H9 (cell line): ENCODE data around the gene SPR. TPM values are rescaled to one million over a fixed set of nuclear protein-coding genes. Genes with fewer than 3 reads are reported as not detected.

Experiments used
- DNase-seq: peaks from one replicate; pipeline ENCODE4 v3.0.0-alpha.2; 2017
- H2AFZ ChIP-seq: one replicate; pipeline ENCODE4 v1.6.1; 2013; ENCODE audit warnings: mild to moderate bottlenecking, low read length, control low read depth, moderate library complexity
- H2AK5ac ChIP-seq: 2 replicates; pipeline ENCODE4 v1.6.1; 2013; ENCODE audit warnings: low read length, control low read depth, mixed read lengths; ENCODE audit not compliant: insufficient read length
- H2BK120ac ChIP-seq: one replicate; pipeline ENCODE4 v1.6.1; 2013; ENCODE audit warnings: low read depth, mild to moderate bottlenecking, low read length, control low read depth, inconsistent platforms; ENCODE audit not compliant: poor library complexity, severe bottlenecking
- H2BK12ac ChIP-seq: 2 replicates; pipeline ENCODE4 v1.6.1; 2013; ENCODE audit warnings: low read length, control low read depth, mixed read lengths, low read depth; ENCODE audit not compliant: insufficient read length
- H2BK15ac ChIP-seq: 2 replicates; pipeline ENCODE4 v1.6.1; 2013; ENCODE audit warnings: low read depth, low read length, control low read depth
- H2BK20ac ChIP-seq: one replicate; pipeline ENCODE4 v1.6.1; 2013; ENCODE audit warnings: low read depth, mild to moderate bottlenecking, low read length, control low read depth, inconsistent platforms; ENCODE audit not compliant: poor library complexity, severe bottlenecking
- H2BK5ac ChIP-seq: 2 replicates; pipeline ENCODE4 v1.6.1; 2013; ENCODE audit warnings: low read length, control low read depth, mixed read lengths; ENCODE audit not compliant: insufficient read length
- H3K14ac ChIP-seq: 2 replicates; pipeline ENCODE4 v1.6.1; 2013; ENCODE audit warnings: low read length, control low read depth; ENCODE audit not compliant: insufficient read depth
- H3K18ac ChIP-seq: 2 replicates; pipeline ENCODE4 v1.6.1; 2013; ENCODE audit warnings: low read depth, mild to moderate bottlenecking, mixed read lengths, low read length, control low read depth; ENCODE audit not compliant: insufficient read length
- H3K23ac ChIP-seq: 2 replicates; pipeline ENCODE4 v1.6.1; 2013; ENCODE audit warnings: low read length, control low read depth, mixed read lengths, low read depth; ENCODE audit not compliant: insufficient read length
- H3K23me2 ChIP-seq: 2 replicates; pipeline ENCODE4 v1.6.1; 2013; ENCODE audit warnings: low read depth, mild to moderate bottlenecking, mixed read lengths, low read length, control low read depth; ENCODE audit not compliant: insufficient read length, poor library complexity, severe bottlenecking
- H3K27ac ChIP-seq: 2 replicates; pipeline ENCODE4 v1.5.1; 2013; ENCODE audit warnings: low read length, control low read depth, mixed read lengths, low read depth; ENCODE audit not compliant: insufficient read length
- H3K27me3 ChIP-seq: 2 replicates; pipeline ENCODE4 v1.6.1; 2013; ENCODE audit warnings: low read length, control low read depth, inconsistent platforms; ENCODE audit not compliant: insufficient read depth
- H3K4ac ChIP-seq: 2 replicates; pipeline ENCODE4 v1.6.1; 2013; ENCODE audit warnings: low read depth, mild to moderate bottlenecking, control low read depth, inconsistent platforms, low read length, moderate library complexity
- H3K4me1 ChIP-seq: 2 replicates; pipeline ENCODE4 v1.6.1; 2013; ENCODE audit warnings: low read length, control low read depth, inconsistent platforms; ENCODE audit not compliant: insufficient read depth
- H3K4me2 ChIP-seq: 2 replicates; pipeline ENCODE4 v1.6.1; 2013; ENCODE audit warnings: low read length, control low read depth, mixed read lengths; ENCODE audit not compliant: insufficient read length, insufficient read depth
- H3K56ac ChIP-seq: 2 replicates; pipeline ENCODE4 v1.6.1; 2013; ENCODE audit warnings: low read depth, mild to moderate bottlenecking, mixed read lengths, low read length, control low read depth; ENCODE audit not compliant: insufficient read length
- H3K79me1 ChIP-seq: 2 replicates; pipeline ENCODE4 v1.6.1; 2013; ENCODE audit warnings: low read depth, mild to moderate bottlenecking, moderate library complexity, low read length, control low read depth, inconsistent platforms; ENCODE audit not compliant: insufficient read depth, poor library complexity, severe bottlenecking
- H3K79me2 ChIP-seq: 2 replicates; pipeline ENCODE4 v1.6.1; 2013; ENCODE audit warnings: low read length, control low read depth, inconsistent platforms; ENCODE audit not compliant: insufficient read depth
- H3K9ac ChIP-seq: 2 replicates; pipeline ENCODE4 v1.6.1; 2013; ENCODE audit warnings: low read length, control low read depth, mixed read lengths; ENCODE audit not compliant: insufficient read length; ENCODE audit errors: extremely low read depth
- H3K9me3 ChIP-seq: one replicate; pipeline ENCODE4 v1.6.1; 2013; ENCODE audit warnings: low read depth, low read length, inconsistent platforms; ENCODE audit not compliant: control insufficient read depth
- H3T11ph ChIP-seq: one replicate; pipeline ENCODE4 v1.6.1; 2013; ENCODE audit warnings: mild to moderate bottlenecking, low read length, control low read depth, inconsistent platforms
- H4K20me1 ChIP-seq: one replicate; pipeline ENCODE4 v1.6.1; 2013; ENCODE audit not compliant: control insufficient read depth, insufficient read length, insufficient read depth
- H4K5ac ChIP-seq: 2 replicates; pipeline ENCODE4 v1.6.1; 2013; ENCODE audit warnings: low read depth, mild to moderate bottlenecking, mixed read lengths, low read length, control low read depth; ENCODE audit not compliant: insufficient read length
- H4K8ac ChIP-seq: replicated peaks from 2 replicates; pipeline ENCODE4 v1.6.1; 2013; ENCODE audit warnings: low read length, control low read depth, mixed read lengths, low read depth; ENCODE audit not compliant: insufficient read length
- H4K91ac ChIP-seq: 2 replicates; pipeline ENCODE4 v1.6.1; 2013; ENCODE audit warnings: low read depth, mild to moderate bottlenecking, moderate library complexity, mixed read lengths, low read length, control low read depth; ENCODE audit not compliant: insufficient read length
- H3K27ac Mint-ChIP-seq, 3 experiments: 2 replicates in 2 of 3; 3 replicates in 1 of 3; pipeline ENCODE4 v1.8.0; 2020 to 2021; ENCODE audit warnings: mixed read lengths in 3 of 3, mild to moderate bottlenecking in 1 of 3, moderate library complexity in 1 of 3
- H3K27me3 Mint-ChIP-seq: 2 replicates; pipeline ENCODE4 v1.8.0; 2021; ENCODE audit warnings: low read depth, mild to moderate bottlenecking, moderate library complexity, mixed read lengths
- H3K36me3 Mint-ChIP-seq, 3 experiments: 2 replicates in 2 of 3; 3 replicates in 1 of 3; pipeline ENCODE4 v1.8.0; 2020 to 2021; ENCODE audit warnings: low read depth in 3 of 3, mixed read lengths in 3 of 3; ENCODE audit not compliant: insufficient read depth in 1 of 3
- H3K4me1 Mint-ChIP-seq, 2 experiments: 2 replicates each; pipeline ENCODE4 v1.8.0; 2020; ENCODE audit warnings: mixed read lengths in 2 of 2
- H3K4me3 Mint-ChIP-seq, 2 experiments: 2 replicates in 1 of 2; 3 replicates in 1 of 2; pipeline ENCODE4 v1.8.0; 2020 to 2021; ENCODE audit warnings: mild to moderate bottlenecking in 2 of 2, mixed read lengths in 2 of 2, moderate library complexity in 1 of 2
- H3K9me3 Mint-ChIP-seq, 2 experiments: 2 replicates in 1 of 2; 3 replicates in 1 of 2; pipeline ENCODE4 v1.8.0; 2020; ENCODE audit warnings: mild to moderate bottlenecking in 2 of 2, mixed read lengths in 2 of 2, moderate library complexity in 1 of 2
- CTCF ChIP-seq: fragments of 200-600 bp; sonication (generic); conservative IDR thresholded peaks from 3 replicates; pipeline ENCODE4 v1.8.0; 2021; ENCODE audit warnings: antibody characterized with exemption, mild to moderate bottlenecking
- WGBS: extraction: QIAGEN DNeasy Blood & Tissue Kit; methylation state at CpG from one replicate; pipeline ENCODE4 v1.1.7; 2013; ENCODE audit warnings: missing lambda C conversion rate, low lambda C conversion rate, mixed read lengths; ENCODE audit not compliant: insufficient read length; ENCODE audit errors: extremely low coverage; 5-methylcytosine and 5-hydroxymethylcytosine counted together
- total RNA-seq: library from RNA; stranded (reverse); gene quantifications from 2 replicates; pipeline ENCODE4 v1.2.1, GENCODE V29; 2021

SPR gene
- total RNA-seq, 1 experiment from 2014 or later, result 7.3 TPM

DNA sequence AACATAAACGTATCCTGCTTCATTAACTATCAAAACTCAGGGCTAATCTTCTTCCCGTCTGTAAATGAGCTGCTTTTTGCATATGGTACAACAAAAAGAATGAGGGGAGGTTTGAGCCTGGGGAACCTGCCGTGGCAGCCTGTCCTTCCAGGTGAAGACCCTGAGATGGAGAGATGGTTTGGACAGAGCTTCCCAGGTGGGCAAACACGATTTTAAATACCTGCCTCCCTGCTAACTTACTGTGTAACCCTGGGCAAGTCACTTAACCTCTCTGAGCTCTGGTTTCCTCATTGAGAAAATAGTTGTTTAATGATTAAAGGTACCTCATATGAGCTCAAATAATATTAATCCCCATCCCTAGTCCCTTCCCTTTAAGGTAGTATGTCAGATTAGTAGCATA lies 39.2 kb downstream of the SPR start:
- H3K27me3 ChIP-seq, result peaks cover 74% of the 10 kb centered on the region
- peak; percentile 21 for DNase-seq

More for the DNA sequence above, 39.2 kb downstream of the SPR start:
- Histone ChIP-seq H3K79me1 (no peaks in the 10 kb centered on the region), H3T11ph (no peak overlapping the region), H4K5ac (no peak overlapping the region), H2BK12ac (no peak overlapping the region), H4K20me1 (no peaks in the 10 kb centered on the region), H3K56ac (no peak overlapping the region), H2BK15ac (no peak overlapping the region), H2BK5ac (no peak overlapping the region), H3K27ac (no peak overlapping the region), H3K79me2 (no peaks in the 10 kb centered on the region), H4K91ac (no peak overlapping the region), H3K9ac (no peak overlapping the region), H2BK20ac (no peak overlapping the region), H2BK120ac (no peak overlapping the region), H2AFZ (no peak overlapping the region), H3K4me2 (no peak overlapping the region), H3K4me1 (no peaks in the 10 kb centered on the region), H3K14ac (no peak overlapping the region), H3K23ac (no peak overlapping the region), H2AK5ac (no peak overlapping the region), H3K23me2 (peaks cover 9% of the 10 kb centered on the region), H3K4ac (no peak overlapping the region), H4K8ac (no peak overlapping the region), H3K9me3 (no peaks in the 10 kb centered on the region), H3K18ac (no peak overlapping the region)
- TF ChIP-seq CTCF, result no peak
- Mint-ChIP-seq H3K27ac (no peak overlapping the region), H3K9me3 (peaks cover 0 to 2% of the 10 kb centered on the region in 2 experiments; a peak in 2 of 5 replicates), H3K4me3 (peak overlapping the region in 1 of 2 experiments; percentile 34; a peak in 2 of 5 replicates), H3K4me1 (peaks cover 15 to 17% of the 10 kb centered on the region in 2 experiments), H3K36me3 (peaks cover 0 to 7% (median 5%) of the 10 kb centered on the region in 3 experiments; a peak in 3 of 7 replicates), H3K27me3 (no peaks in the 10 kb centered on the region)
- WGBS, result no CpG with 5 or more reads among the region's 4 CpGs
